Measurements from ENCODE around the gene CDH18. TPM values are rescaled to one million over a fixed set of nuclear protein-coding genes. Genes with fewer than 3 reads are reported as not detected.

Gene CDH18
- total RNA-seq, 1 donor from 2014 or later, result 10.0 TPM

- DNase-seq, result no peak
Measured at GRCh38 chr5:19928562-19929421, 59.2 kb downstream of the CDH18 start.

GRCh38 chr5:19927919-19928318, 60.1 kb downstream of the CDH18 start:
- no peak for DNase-seq

GRCh38 chr5:19927170-19927569, 60.8 kb downstream of the CDH18 start:
- no peak for DNase-seq

- DNase-seq, result no peak
Measured at GRCh38 chr5:19923742-19924141, 64.3 kb downstream of the CDH18 start.

- DNase-seq, result no peak
Measured at GRCh38 chr5:19920761-19921160, 67.2 kb downstream of the CDH18 start.

GRCh38 chr5:19918780-19919179, 69.2 kb downstream of the CDH18 start:
- DNase-seq, result no peak

- no peak for DNase-seq
Measured at GRCh38 chr5:19917588-19918122, 70.3 kb downstream of the CDH18 start.

- DNase-seq, result no peak
Measured at GRCh38 chr5:19910136-19910535, 77.9 kb downstream of the CDH18 start.

GRCh38 chr5:19904766-19905165, 83.2 kb downstream of the CDH18 start:
- no peak for DNase-seq

- DNase-seq, result no peak
Measured at GRCh38 chr5:19903611-19904010, 84.4 kb downstream of the CDH18 start.

GRCh38 chr5:19902316-19902934, 85.6 kb downstream of the CDH18 start:
- DNase-seq, result no peak

GRCh38 chr5:19900269-19900668, 87.7 kb downstream of the CDH18 start:
- DNase-seq, result no peak

GRCh38 chr5:19891658-19892057, 96.3 kb downstream of the CDH18 start:
- DNase-seq, result no peak

GRCh38 chr5:19886123-19886917, 101.7 kb downstream of the CDH18 start:
- no peak for DNase-seq

GRCh38 chr5:19885040-19885824, 102.8 kb downstream of the CDH18 start:
- no peak for DNase-seq

- DNase-seq, result no peak
Measured at GRCh38 chr5:19880859-19881436, 107.1 kb downstream of the CDH18 start.

- no peak for DNase-seq
Measured at GRCh38 chr5:19880458-19880857, 107.5 kb downstream of the CDH18 start.

GRCh38 chr5:19874811-19875210, 113.2 kb downstream of the CDH18 start:
- no peak for DNase-seq

- DNase-seq, result no peak
Measured at GRCh38 chr5:19866090-19866450, 121.9 kb downstream of the CDH18 start.

- DNase-seq, result no peak
Measured at GRCh38 chr5:19865336-19866089, 122.5 kb downstream of the CDH18 start.

- DNase-seq, result no peak
Measured at GRCh38 chr5:19862711-19863110, 125.3 kb downstream of the CDH18 start.

All from occipital lobe (tissue), 2 donors.